Keratinocyte (primary cell): ENCODE data around the gene USH2A. TPM values are rescaled to one million over a fixed set of nuclear protein-coding genes. Genes with fewer than 3 reads are reported as not detected.
"Not testable (repeated sequence)": the region's sequence is repeated elsewhere in the genome, so short reads cannot be mapped to it uniquely, and the experiment has no call there.

Experiments
- DNase-seq: peaks from one replicate; pipeline ENCODE4 v3.0.0-alpha.2; 2011; ENCODE audit warnings: low read depth, missing footprints, low spot score
- FAIRE-seq: peaks from 2 replicates; lab custom pipeline; 2011; peaks lifted over from hg19 to GRCh38; lab: Jason Lieb, UNC
- H2AFZ ChIP-seq: 2 replicates; pipeline ENCODE4 v1.6.0; 2012; ENCODE audit warnings: low read length, control low read depth, inconsistent platforms; ENCODE audit not compliant: control insufficient read depth
- H3K27ac ChIP-seq: 2 replicates; pipeline ENCODE4 v1.5.1; 2011; ENCODE audit warnings: low read length; ENCODE audit not compliant: control insufficient read depth, insufficient read depth
- H3K27me3 ChIP-seq: 3 replicates; pipeline ENCODE4 v1.6.0; 2011; ENCODE audit warnings: low read length; ENCODE audit not compliant: control insufficient read depth, insufficient read depth; ENCODE audit errors: extremely low read depth
- H3K36me3 ChIP-seq, 2 experiments: 2 replicates in 1 of 2; 3 replicates in 1 of 2; pipeline ENCODE4 v1.5.1; 2011; ENCODE audit warnings: low read length in 2 of 2, mild to moderate bottlenecking in 1 of 2; ENCODE audit not compliant: control insufficient read depth in 2 of 2, insufficient read depth in 2 of 2; ENCODE audit errors: extremely low read depth in 1 of 2
- H3K4me1 ChIP-seq: 3 replicates; pipeline ENCODE4 v1.5.1; 2011; ENCODE audit warnings: low read length; ENCODE audit not compliant: control insufficient read depth, insufficient read depth; ENCODE audit errors: extremely low read depth
- H3K4me2 ChIP-seq: 3 replicates; pipeline ENCODE4 v1.6.0; 2011; ENCODE audit warnings: low read depth, low read length; ENCODE audit not compliant: control insufficient read depth, insufficient read depth; ENCODE audit errors: extremely low read depth
- H3K4me3 ChIP-seq, 3 experiments: fragments of 200-600 bp in 1 of 3; sonication (generic) in 1 of 3; 2 replicates in 2 of 3; 3 replicates in 1 of 3; pipeline ENCODE4 v1.5.1; 2011 to 2016; ENCODE audit warnings: low read length in 3 of 3, mild to moderate bottlenecking in 3 of 3, control low read depth in 2 of 3, inconsistent platforms in 1 of 3, low read depth in 1 of 3, mixed read lengths in 1 of 3, mixed run types in 1 of 3, moderate library complexity in 1 of 3; ENCODE audit not compliant: control insufficient read depth in 2 of 3, insufficient read depth in 2 of 3; ENCODE audit errors: extremely low read depth in 1 of 3
- H3K79me2 ChIP-seq: 2 replicates; pipeline ENCODE4 v1.6.0; 2012; ENCODE audit warnings: low read length; ENCODE audit not compliant: control insufficient read depth, insufficient read depth
- H3K9ac ChIP-seq: 3 replicates; pipeline ENCODE4 v1.6.0; 2011; ENCODE audit warnings: low read length; ENCODE audit not compliant: control insufficient read depth, insufficient read depth; ENCODE audit errors: extremely low read depth
- H3K9me1 ChIP-seq: 3 replicates; pipeline ENCODE4 v1.6.0; 2011; ENCODE audit warnings: low read length; ENCODE audit not compliant: control insufficient read depth, insufficient read depth; ENCODE audit errors: extremely low read depth
- H3K9me3 ChIP-seq: 2 replicates; pipeline ENCODE4 v1.5.1; 2012; ENCODE audit warnings: low read depth, low read length; ENCODE audit not compliant: control insufficient read depth
- H4K20me1 ChIP-seq: 3 replicates; pipeline ENCODE4 v1.6.0; 2011; ENCODE audit warnings: low read length; ENCODE audit not compliant: control insufficient read depth, insufficient read depth; ENCODE audit errors: extremely low read depth
- EZH2 ChIP-seq: IDR thresholded peaks from one replicate; pipeline ENCODE4 v1.6.1; 2012; ENCODE audit warnings: inconsistent platforms, mild to moderate bottlenecking, low read length, moderate library complexity
- dilution Hi-C: fragments of 300-500 bp; cut with MboI; formaldehyde crosslinking; loops from one replicate; pipeline ENCODE4 v1.7.0; 2020; ENCODE audit warnings: low sequenced_read_pairs; ENCODE audit not compliant: extremely low pct_ligation_motif_present
- polyA plus RNA-seq, 5 experiments: library from polyadenylated mRNA; depleted of rRNA in 3 of 5; stranded (reverse) in 3 of 5; stranded (forward) in 1 of 5; unstranded in 1 of 5; fragments of >200 nt; gene quantifications; 1 replicate in 1 of 5; 2 replicates in 3 of 5; 3 replicates in 1 of 5; pipeline versions ENCODE4 v1.2.1 to v1.2.3, GENCODE V29; 2011 to 2012; ENCODE audit warnings: missing spikeins in 2 of 5, low read depth in 1 of 5, low replicate concordance in 1 of 5
- TF ChIP-seq, protein P1 (sequence below), 3 experiments: IDR thresholded peaks in 1 of 3; conservative IDR thresholded peaks in 1 of 3; optimal IDR thresholded peaks in 1 of 3; 2 replicates in 2 of 3; 3 replicates in 1 of 3; pipeline versions ENCODE3 to v1.5.1; 2011; ENCODE audit warnings: low read length in 3 of 3, mild to moderate bottlenecking in 3 of 3, moderate library complexity in 2 of 3, control low read depth in 1 of 3, inconsistent platforms in 1 of 3; ENCODE audit not compliant: insufficient read depth in 2 of 3; ENCODE audit errors: extremely low read depth in 1 of 3

Gene USH2A
- polyA plus RNA-seq, 1 donor (not counting 4 experiments of a cell fraction or from before 2014, with no cell fraction given), result not detected

DNA sequence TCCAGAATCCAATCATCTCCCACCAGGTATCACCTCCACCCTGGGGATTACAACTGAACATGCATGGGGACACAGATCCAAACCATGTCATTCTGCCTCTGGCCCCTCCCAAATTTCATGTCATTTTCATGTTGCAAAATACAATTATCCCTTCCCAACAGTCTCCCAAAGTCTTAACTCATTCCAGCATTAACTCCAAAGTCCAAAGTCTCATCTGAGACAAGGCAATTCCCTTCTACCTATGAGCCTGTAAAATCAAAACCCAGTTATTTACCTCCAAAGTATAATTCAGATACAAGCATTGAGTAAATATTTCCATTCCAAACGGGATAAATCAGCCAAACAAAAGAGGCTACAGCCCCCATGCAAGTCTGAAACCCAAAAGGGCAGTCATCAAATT lies 73.1 kb downstream of the USH2A start:
- Histone ChIP-seq H3K4me3 (no peak overlapping the region), H3K27me3 (no peaks in the 10 kb centered on the region), H3K9me1 (no peaks in the 10 kb centered on the region), H2AFZ (no peak overlapping the region), H3K9ac (no peak overlapping the region), H4K20me1 (no peaks in the 10 kb centered on the region), H3K79me2 (no peaks in the 10 kb centered on the region), H3K4me1 (no peaks in the 10 kb centered on the region), H3K36me3 (no peaks in the 10 kb centered on the region), H3K4me2 (no peak overlapping the region), H3K9me3 (no peaks in the 10 kb centered on the region), H3K27ac (no peak overlapping the region)
- no peak for TF ChIP-seq EZH2
- TF ChIP-seq, protein P1, sequence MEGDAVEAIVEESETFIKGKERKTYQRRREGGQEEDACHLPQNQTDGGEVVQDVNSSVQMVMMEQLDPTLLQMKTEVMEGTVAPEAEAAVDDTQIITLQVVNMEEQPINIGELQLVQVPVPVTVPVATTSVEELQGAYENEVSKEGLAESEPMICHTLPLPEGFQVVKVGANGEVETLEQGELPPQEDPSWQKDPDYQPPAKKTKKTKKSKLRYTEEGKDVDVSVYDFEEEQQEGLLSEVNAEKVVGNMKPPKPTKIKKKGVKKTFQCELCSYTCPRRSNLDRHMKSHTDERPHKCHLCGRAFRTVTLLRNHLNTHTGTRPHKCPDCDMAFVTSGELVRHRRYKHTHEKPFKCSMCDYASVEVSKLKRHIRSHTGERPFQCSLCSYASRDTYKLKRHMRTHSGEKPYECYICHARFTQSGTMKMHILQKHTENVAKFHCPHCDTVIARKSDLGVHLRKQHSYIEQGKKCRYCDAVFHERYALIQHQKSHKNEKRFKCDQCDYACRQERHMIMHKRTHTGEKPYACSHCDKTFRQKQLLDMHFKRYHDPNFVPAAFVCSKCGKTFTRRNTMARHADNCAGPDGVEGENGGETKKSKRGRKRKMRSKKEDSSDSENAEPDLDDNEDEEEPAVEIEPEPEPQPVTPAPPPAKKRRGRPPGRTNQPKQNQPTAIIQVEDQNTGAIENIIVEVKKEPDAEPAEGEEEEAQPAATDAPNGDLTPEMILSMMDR (optimal IDR thresholded peaks at IDR 0.05 in 1 of 3, IDR thresholded peaks at IDR 0.05 in 1 of 3, conservative IDR thresholded peaks at IDR 0.05 in 1 of 3; ENCODE audit: extremely low read depth in 1 of 3, insufficient read depth in 2 of 3, low read length in 3 of 3), result no peak
- dilution Hi-C loops, result no loop called here
- no peak for DNase-seq
- FAIRE-seq, result no peak

DNA sequence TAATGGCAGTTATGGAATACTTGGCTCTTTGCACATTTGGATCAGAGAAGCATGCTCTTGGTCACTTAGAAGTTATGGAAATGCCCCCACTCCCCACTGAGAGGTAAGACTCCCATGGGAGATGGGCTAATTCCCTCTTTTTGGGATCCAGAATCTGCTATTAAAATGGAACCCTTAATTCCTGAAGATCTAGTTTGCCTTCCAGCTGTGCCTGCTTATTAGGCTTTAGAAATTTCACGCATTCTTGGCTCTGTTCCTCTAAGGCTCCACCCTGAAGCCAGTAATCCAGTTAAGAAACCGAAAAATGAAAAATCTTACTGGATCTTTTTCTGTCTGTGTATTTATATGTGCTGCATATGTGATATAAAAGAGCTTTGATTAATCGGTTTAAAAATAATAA lies 76.7 kb downstream of the USH2A start:
- no peaks in the 10 kb centered on the region for H4K20me1 ChIP-seq
- no peaks in the 10 kb centered on the region for H3K36me3 ChIP-seq
- no peak overlapping the region for H3K4me3 ChIP-seq
- no peaks in the 10 kb centered on the region for H3K9me3 ChIP-seq
- dilution Hi-C loops, result no loop called here
- DNase-seq, result no peak
- no peak for FAIRE-seq
- H3K4me2 ChIP-seq, result no peak overlapping the region
- H3K9ac ChIP-seq, result no peak overlapping the region
- H3K4me1 ChIP-seq, result no peaks in the 10 kb centered on the region
- H2AFZ ChIP-seq, result no peak overlapping the region
- H3K79me2 ChIP-seq, result no peaks in the 10 kb centered on the region
- no peak overlapping the region for H3K27ac ChIP-seq
- TF ChIP-seq, protein P1 (optimal IDR thresholded peaks at IDR 0.05 in 1 of 3, IDR thresholded peaks at IDR 0.05 in 1 of 3, conservative IDR thresholded peaks at IDR 0.05 in 1 of 3; ENCODE audit: extremely low read depth in 1 of 3, insufficient read depth in 2 of 3, low read length in 3 of 3), result no peak
- no peak for TF ChIP-seq EZH2
- H3K27me3 ChIP-seq, result no peaks in the 10 kb centered on the region
- H3K9me1 ChIP-seq, result no peaks in the 10 kb centered on the region

DNA sequence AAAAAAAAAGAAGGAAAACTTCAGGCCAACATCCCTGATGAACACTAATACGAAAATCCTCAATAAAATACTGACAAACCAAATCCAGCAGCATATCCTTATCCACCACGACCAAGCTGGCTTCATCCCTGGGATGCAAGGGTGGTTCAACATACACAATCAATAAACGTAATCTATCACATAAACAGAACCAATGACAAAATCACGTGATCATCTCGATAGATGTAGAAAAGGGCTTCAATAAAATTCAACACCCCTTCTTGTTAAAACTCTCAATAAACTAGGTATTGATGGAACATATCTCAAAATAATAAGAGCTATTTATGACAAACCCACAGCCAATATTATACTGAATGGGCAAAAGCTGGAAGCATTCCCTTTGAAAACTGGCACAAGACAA lies 82.7 kb downstream of the USH2A start:
- H3K27ac ChIP-seq, H3K4me2 ChIP-seq, dilution Hi-C loops, FAIRE-seq, H4K20me1 ChIP-seq, H3K4me3 ChIP-seq, H3K9me1 ChIP-seq, H3K79me2 ChIP-seq, H2AFZ ChIP-seq, DNase-seq, H3K9ac ChIP-seq, H3K27me3 ChIP-seq, H3K36me3 ChIP-seq, H3K9me3 ChIP-seq, H3K4me1 ChIP-seq: not testable (repeated sequence)
